SK-N-SH (cell line): ENCODE measurements around the gene PRF1. TPM values are rescaled to one million over a fixed set of nuclear protein-coding genes. Genes with fewer than 3 reads are reported as not detected.

Experiments
- CTCF ChIA-PET: fragments of 300-600, 350-600 bp; formaldehyde crosslinking; extraction: SDS; loops from one replicate; lab custom pipeline; 2021; lab: Yijun Ruan, JAX
- POLR2A ChIA-PET: fragments of 350-600 bp; sonication (Branson Sonifier 250); formaldehyde crosslinking; extraction: SDS; loops from one replicate; lab custom pipeline; 2020; ENCODE audit warnings: antibody characterized with exemption, inconsistent platforms; lab: Yijun Ruan, JAX
- DNase-seq: peaks from one replicate; pipeline ENCODE4 v3.0.0; 2012
- H2AFZ ChIP-seq: fragments of 200-600 bp; sonication (generic); 2 replicates; pipeline ENCODE4 v1.8.1; 2016; ENCODE audit warnings: antibody characterized with exemption, mild to moderate bottlenecking, low read depth
- H3F3A ChIP-seq: fragments of 200-600 bp; sonication (generic); replicated peaks from 2 replicates; pipeline ENCODE3; 2016; ENCODE audit warnings: antibody characterized with exemption, mild to moderate bottlenecking; ENCODE audit not compliant: insufficient read depth
- H3K27ac ChIP-seq, 2 experiments: fragments of 200-500 bp in 1 of 2; fragments of 200-600 bp in 1 of 2; sonication (Bioruptor generic) in 1 of 2; sonication (generic), shearing (Covaris generic) in 1 of 2; 2 replicates each; pipeline versions ENCODE4 v1.5.1 to v1.6.1; 2014 to 2016; ENCODE audit warnings: low read depth in 2 of 2, inconsistent platforms in 1 of 2, low read length in 1 of 2, mild to moderate bottlenecking in 1 of 2, mixed read lengths in 1 of 2
- H3K27me3 ChIP-seq: fragments of 200-600 bp; sonication (generic), shearing (Covaris generic); 2 replicates; pipeline ENCODE4 v1.6.1; 2016; ENCODE audit warnings: mixed run types; ENCODE audit not compliant: insufficient read depth
- H3K36me3 ChIP-seq, 2 experiments: fragments of 200-500 bp in 1 of 2; fragments of 200-600 bp in 1 of 2; sonication (Bioruptor generic) in 1 of 2; sonication (generic) in 1 of 2; replicated peaks in 1 of 2; 2 replicates each; pipeline versions ENCODE3 to v1.5.1; 2014 to 2016; ENCODE audit warnings: low read length in 1 of 2, mild to moderate bottlenecking in 1 of 2; ENCODE audit not compliant: insufficient read depth in 2 of 2, control insufficient read depth in 1 of 2
- H3K4me1 ChIP-seq, 2 experiments: fragments of 200-500 bp in 1 of 2; fragments of 200-600 bp in 1 of 2; sonication (Bioruptor generic) in 1 of 2; sonication (generic), shearing (Covaris generic) in 1 of 2; 2 replicates each; pipeline versions ENCODE4 v1.5.1 to v1.6.1; 2014 to 2016; ENCODE audit warnings: low read depth in 1 of 2, low read length in 1 of 2, mixed run types in 1 of 2; ENCODE audit not compliant: insufficient read depth in 2 of 2, control insufficient read depth in 1 of 2
- H3K4me2 ChIP-seq: fragments of 200-600 bp; sonication (generic), shearing (Covaris generic); 2 replicates; pipeline ENCODE4 v1.6.1; 2017; ENCODE audit warnings: mixed run types
- H3K4me3 ChIP-seq, 2 experiments: fragments of 200-500 bp in 1 of 2; fragments of 200-600 bp in 1 of 2; sonication (Bioruptor generic) in 1 of 2; sonication (generic), shearing (Covaris generic) in 1 of 2; 2 replicates each; pipeline versions ENCODE4 v1.5.1 to v1.8.1; 2014 to 2016; ENCODE audit warnings: low read depth in 2 of 2, inconsistent platforms in 1 of 2, low read length in 1 of 2, mild to moderate bottlenecking in 1 of 2, mixed read lengths in 1 of 2, moderate library complexity in 1 of 2
- H3K79me2 ChIP-seq: fragments of 200-600 bp; sonication (generic); 2 replicates; pipeline ENCODE4 v1.8.1; 2017; ENCODE audit warnings: mild to moderate bottlenecking; ENCODE audit not compliant: insufficient read depth
- H3K9ac ChIP-seq: fragments of 200-600 bp; sonication (generic); 2 replicates; pipeline ENCODE4 v1.6.1; 2017; ENCODE audit warnings: mixed run types
- H3K9me2 ChIP-seq: fragments of 200-600 bp; sonication (generic); 2 replicates; pipeline ENCODE4 v1.6.1; 2017; ENCODE audit warnings: mixed run types
- H3K9me3 ChIP-seq: fragments of 200-600 bp; sonication (generic); 2 replicates; pipeline ENCODE4 v1.6.1; 2017; ENCODE audit warnings: mixed run types, mild to moderate bottlenecking, moderate library complexity
- H4K20me1 ChIP-seq: fragments of 200-600 bp; sonication (generic); 2 replicates; pipeline ENCODE4 v1.6.1; 2017; ENCODE audit warnings: mild to moderate bottlenecking, mixed run types; ENCODE audit not compliant: insufficient read depth
- ELF1 ChIP-seq: IDR thresholded peaks from 2 replicates; pipeline ENCODE4 v1.4.0; 2012
- FOSL2 ChIP-seq: IDR thresholded peaks from 2 replicates; pipeline ENCODE4 v1.4.0; 2012; ENCODE audit warnings: low read depth, mild to moderate bottlenecking, moderate library complexity, borderline replicate concordance
- GABPA ChIP-seq: IDR thresholded peaks from 2 replicates; pipeline ENCODE4 v1.4.0; 2012; ENCODE audit warnings: low read depth, mild to moderate bottlenecking
- GATA2 ChIP-seq: sonication (generic); formaldehyde crosslinking; IDR thresholded peaks from 2 replicates; pipeline ENCODE4 v1.5.0; 2020; ENCODE audit warnings: mild to moderate bottlenecking, missing genetic modification reagents
- IRF3 ChIP-seq: fragments of 150-350 bp; IDR thresholded peaks from 2 replicates; pipeline ENCODE4 v1.6.1; 2016; ENCODE audit warnings: mild to moderate bottlenecking, low read depth, low read length
- MEF2A ChIP-seq: IDR thresholded peaks from 2 replicates; pipeline ENCODE4 v1.4.0; 2012; ENCODE audit warnings: low read depth, borderline replicate concordance
- MXI1 ChIP-seq: IDR thresholded peaks from 2 replicates; pipeline ENCODE4 v1.6.1; 2012; ENCODE audit warnings: mild to moderate bottlenecking, low read depth, low read length, improper control_type of control experiment
- POLR2AphosphoS5 ChIP-seq: IDR thresholded peaks from 2 replicates; pipeline ENCODE4 v1.6.1; 2012; ENCODE audit warnings: low read depth, low read length
- SIN3A ChIP-seq: IDR thresholded peaks from 2 replicates; pipeline ENCODE4 v1.6.1; 2012; ENCODE audit warnings: low read depth, mild to moderate bottlenecking, low read length, moderate library complexity, borderline replicate concordance
- SMC3 ChIP-seq: IDR thresholded peaks from 2 replicates; pipeline ENCODE4 v1.6.1; 2012; ENCODE audit warnings: low read depth, low read length, improper control_type of control experiment
- TCF12 ChIP-seq: IDR thresholded peaks from 2 replicates; pipeline ENCODE4 v1.4.0; 2012
- USF1 ChIP-seq: IDR thresholded peaks from 2 replicates; pipeline ENCODE4 v1.4.0; 2012; ENCODE audit warnings: low read depth, borderline replicate concordance
- WGBS: methylation state at CpG from one replicate; pipeline ENCODE4 v1.1.6; 2017; ENCODE audit warnings: low lambda C conversion rate; 5-methylcytosine and 5-hydroxymethylcytosine counted together
- polyA plus RNA-seq, 3 experiments: library from polyadenylated mRNA; depleted of rRNA; stranded (reverse); fragments of >200 nt; gene quantifications; 2 replicates each; pipeline ENCODE4 v1.2.3, GENCODE V29; 2012
- TF ChIP-seq, protein P1 (sequence below): IDR thresholded peaks from 2 replicates; pipeline ENCODE4 v1.4.0; 2012; ENCODE audit warnings: low read depth, borderline replicate concordance

Gene PRF1
- polyA plus RNA-seq, 1 of the 3 experiments (the other 2 are of a cell fraction) = not detected

DNA sequence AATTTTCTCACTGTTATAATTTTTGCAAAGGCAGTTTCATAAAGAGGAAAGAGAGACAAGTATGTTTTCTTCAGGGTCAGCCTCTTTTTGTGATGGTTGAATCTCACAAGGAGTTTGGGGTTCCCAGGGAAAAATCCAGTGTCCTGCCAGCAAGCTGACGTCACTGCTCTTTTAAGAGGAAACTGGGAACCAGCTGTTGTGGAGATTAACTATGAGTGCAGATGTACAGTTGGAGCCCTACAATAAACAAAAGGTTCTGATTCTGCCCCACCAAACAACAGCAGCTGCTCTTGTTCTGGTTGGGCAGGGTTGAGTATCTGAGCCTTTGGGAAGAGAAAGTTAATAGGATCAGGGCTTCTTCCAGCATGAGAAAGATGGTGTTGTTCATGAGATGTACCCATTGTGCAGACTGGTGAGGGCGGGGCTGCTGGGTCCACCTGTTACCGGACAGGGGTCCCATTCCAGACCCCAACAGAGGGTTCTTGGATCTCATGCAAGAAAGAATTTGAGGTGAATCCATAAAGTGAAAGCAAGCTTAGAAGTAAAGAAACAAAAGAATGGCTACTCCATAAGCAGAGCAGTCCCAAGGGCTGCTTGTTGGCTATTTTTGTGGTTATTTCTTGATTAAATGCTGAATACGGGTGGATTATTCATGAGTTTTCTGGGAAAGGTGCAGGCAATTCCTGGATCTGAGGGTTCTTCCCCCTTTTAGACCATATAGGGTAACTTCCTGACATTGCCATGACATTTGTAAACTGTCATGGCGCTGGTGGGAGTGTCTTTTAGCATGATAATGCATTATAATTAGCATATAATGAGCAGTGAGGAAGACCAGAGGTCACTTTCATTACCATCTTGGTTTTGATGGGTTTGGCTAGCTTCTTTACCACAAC, 12.5 kb downstream of the PRF1 start:
- Histone ChIP-seq H3K27me3 (peaks cover 25% of the 10 kb centered on the region), H2AFZ (no peak overlapping the region), H3K4me3 (no peak overlapping the region), H3K36me3 (no peaks in the 10 kb centered on the region), H3K9ac (no peak overlapping the region), H3K4me1 (peaks cover 0 to 24% of the 10 kb centered on the region in 2 experiments; a peak in 3 of 4 replicates), H3K4me2 (no peak overlapping the region), H3F3A (no peaks in the 10 kb centered on the region)
- ChIA-PET CTCF (no interaction called here), POLR2A (no interaction called here)
- 58% methylated on average over 5 of the region's 5 CpGs for WGBS
- TF ChIP-seq, protein P1, sequence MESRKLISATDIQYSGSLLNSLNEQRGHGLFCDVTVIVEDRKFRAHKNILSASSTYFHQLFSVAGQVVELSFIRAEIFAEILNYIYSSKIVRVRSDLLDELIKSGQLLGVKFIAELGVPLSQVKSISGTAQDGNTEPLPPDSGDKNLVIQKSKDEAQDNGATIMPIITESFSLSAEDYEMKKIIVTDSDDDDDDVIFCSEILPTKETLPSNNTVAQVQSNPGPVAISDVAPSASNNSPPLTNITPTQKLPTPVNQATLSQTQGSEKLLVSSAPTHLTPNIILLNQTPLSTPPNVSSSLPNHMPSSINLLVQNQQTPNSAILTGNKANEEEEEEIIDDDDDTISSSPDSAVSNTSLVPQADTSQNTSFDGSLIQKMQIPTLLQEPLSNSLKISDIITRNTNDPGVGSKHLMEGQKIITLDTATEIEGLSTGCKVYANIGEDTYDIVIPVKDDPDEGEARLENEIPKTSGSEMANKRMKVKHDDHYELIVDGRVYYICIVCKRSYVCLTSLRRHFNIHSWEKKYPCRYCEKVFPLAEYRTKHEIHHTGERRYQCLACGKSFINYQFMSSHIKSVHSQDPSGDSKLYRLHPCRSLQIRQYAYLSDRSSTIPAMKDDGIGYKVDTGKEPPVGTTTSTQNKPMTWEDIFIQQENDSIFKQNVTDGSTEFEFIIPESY = no peak
- TF ChIP-seq FOSL2 = no peak
- TF ChIP-seq SIN3A = no peak
- no peak for TF ChIP-seq POLR2AphosphoS5
- no peak for TF ChIP-seq ELF1
- no peak for TF ChIP-seq GATA2 (CRISPR knock-in tag)
- no peak for TF ChIP-seq TCF12
- TF ChIP-seq GABPA = no peak
- no peak for TF ChIP-seq IRF3
- TF ChIP-seq, all 33 proteins: peak for 0
- H3K9me2 ChIP-seq = no peaks in the 10 kb centered on the region
- no peak overlapping the region for H3K27ac ChIP-seq
- no peak for DNase-seq
- H3K9me3 ChIP-seq = no peaks in the 10 kb centered on the region
- no peaks in the 10 kb centered on the region for H4K20me1 ChIP-seq
- no peaks in the 10 kb centered on the region for H3K79me2 ChIP-seq

GRCh38 chr10:70588859-70589570, 13.5 kb downstream of the PRF1 start:
- CTCF ChIA-PET = no interaction called here
- Histone ChIP-seq H3K36me3 (no peaks in the 10 kb centered on the region), H3K9me2 (no peaks in the 10 kb centered on the region), H3K9me3 (no peaks in the 10 kb centered on the region), H3K27ac (no peak overlapping the region), H3K27me3 (peaks cover 22% of the 10 kb centered on the region), H3K4me1 (peaks cover 0 to 33% of the 10 kb centered on the region in 2 experiments; a peak in 3 of 4 replicates), H2AFZ (no peak overlapping the region), H3K4me2 (no peak overlapping the region), H3K4me3 (no peak overlapping the region), H3F3A (no peaks in the 10 kb centered on the region), H3K79me2 (no peaks in the 10 kb centered on the region), H3K9ac (no peak overlapping the region), H4K20me1 (no peaks in the 10 kb centered on the region)
- 75% methylated on average over 10 of the region's 10 CpGs for WGBS
- POLR2A ChIA-PET = no interaction called here
- no peak for TF ChIP-seq MXI1
- no peak for TF ChIP-seq USF1
- TF ChIP-seq MEF2A = no peak
- TF ChIP-seq SMC3 = no peak
- no peak for DNase-seq
